Body of pancreas (tissue), 4 donors: ENCODE data around the gene ZNF664. TPM values are rescaled to one million over a fixed set of nuclear protein-coding genes. Genes with fewer than 3 reads are reported as not detected.
A peak's percentile ranks its signal among the peaks of the same experiment; 100 is the strongest.

ENCODE experiments used
- ATAC-seq: fragments of 150-250 bp; one replicate; pipeline ENCODE4 v1.9.1; 2016
- DNase-seq, 4 donors: peaks; one replicate each; pipeline ENCODE4 v3.0.0-alpha.2; 2019
- H3K27ac ChIP-seq, 4 donors: fragments of 200-600 bp; sonication (generic); 1 replicate in 3 of 4; 2 replicates in 1 of 4; pipeline versions ENCODE4 v1.5.1 to v1.6.1; 2016 to 2019; ENCODE audit warnings: mild to moderate bottlenecking in 1 of 4, mixed read lengths in 1 of 4, moderate library complexity in 1 of 4
- H3K27me3 ChIP-seq, 2 donors: fragments of 200-600 bp; sonication (generic); one replicate each; pipeline ENCODE4 v1.6.0; 2016; ENCODE audit warnings: mild to moderate bottlenecking in 1 of 2
- H3K36me3 ChIP-seq, 2 donors: fragments of 200-600 bp; sonication (generic); replicated peaks in 1 of 2; 2 replicates each; pipeline ENCODE4 v1.5.1; 2016; ENCODE audit warnings: low read depth in 2 of 2; ENCODE audit not compliant: insufficient read depth in 1 of 2
- H3K4me1 ChIP-seq: fragments of 200-600 bp; sonication (generic); one replicate; pipeline ENCODE4 v1.6.0; 2016
- H3K4me3 ChIP-seq, 2 donors: fragments of 200-600 bp; sonication (generic); 1 replicate in 1 of 2; 2 replicates in 1 of 2; pipeline ENCODE4 v1.5.1; 2016 to 2019
- H3K9me3 ChIP-seq, 3 donors: fragments of 200-600 bp; sonication (generic); 1 replicate in 2 of 3; 2 replicates in 1 of 3; pipeline ENCODE4 v1.5.1; 2016
- POLR2A ChIP-seq, 3 donors: fragments of 450-650 bp; IDR thresholded peaks; one replicate each; pipeline ENCODE4 v1.6.1; 2016; ENCODE audit warnings: antibody characterized with exemption in 3 of 3, mild to moderate bottlenecking in 2 of 3
- WGBS, 2 donors: methylation state at CpG; one replicate each; pipeline ENCODE4 v1.1.5; 2017; 5-methylcytosine and 5-hydroxymethylcytosine counted together
- intact Hi-C: fragments of 100-400 bp; cut with DNase I; formaldehyde crosslinking; loops from one replicate; pipeline ENCODE4 v1.15.1; 2023
- total RNA-seq, 2 donors: library from RNA; depleted of rRNA; stranded (reverse); fragments of >200 nt; gene quantifications; one replicate each; pipeline ENCODE4 v1.1.0, GENCODE V29; 2016
- TF ChIP-seq, protein P1 (sequence below), 7 experiments: fragments of 450-650 bp in 4 of 7; fragments of 200-600 bp in 3 of 7; sonication (generic) in 3 of 7; IDR thresholded peaks; one replicate each; pipeline ENCODE4 v1.5.1; 2016 to 2019; ENCODE audit warnings: antibody characterized with exemption in 7 of 7

ZNF664 gene
- total RNA-seq, 2 donors from 2014 or later = 32.6 to 53.2 TPM

DNA sequence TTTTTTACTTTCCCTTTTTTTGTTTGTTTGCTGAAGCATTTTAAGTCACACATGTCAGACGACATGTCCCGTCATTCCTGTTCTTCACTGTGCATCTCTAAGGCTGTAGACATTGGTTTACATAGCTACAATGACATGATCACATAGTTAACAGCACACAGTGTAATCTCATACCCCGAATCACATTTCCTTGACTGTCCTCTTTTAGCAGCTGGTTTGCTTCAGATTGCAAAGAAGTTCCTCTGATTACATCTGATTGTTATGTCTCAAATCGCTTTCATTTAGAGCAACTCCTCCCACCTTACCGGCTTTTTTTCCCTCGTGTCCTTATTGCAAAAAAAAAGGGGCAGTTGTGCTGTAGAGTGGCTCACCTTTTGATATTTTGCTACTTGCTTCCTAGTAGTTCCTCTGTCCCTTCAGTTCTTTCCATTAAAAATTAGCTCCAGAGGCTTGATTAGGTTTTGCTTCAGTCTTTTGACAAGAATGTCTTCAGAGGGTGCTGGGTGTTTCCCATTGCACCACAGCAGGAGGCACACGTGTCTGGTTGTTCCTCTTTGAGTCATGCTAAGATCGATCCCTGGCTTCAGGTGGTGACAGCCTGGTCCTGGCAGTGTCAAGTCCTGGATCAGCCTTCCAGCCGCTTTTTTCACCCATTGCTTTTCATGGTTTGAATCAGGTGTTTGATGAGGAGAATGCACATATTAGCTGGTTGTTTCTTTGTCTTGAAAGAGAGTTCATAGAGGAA lies 35.0 kb downstream of the ZNF664 start:
- intact Hi-C loops = no loop called here
- 20 to 27% methylated on average over 9 of the region's 9 CpGs for WGBS, 2 donors
- H3K36me3 ChIP-seq = peaks cover 0 to 6% of the 10 kb centered on the region in 2 donors
- DNase-seq (peak; percentile 42 to 72 (median 56)), ATAC-seq (peak; percentile 79)
- peaks cover 43% of the 10 kb centered on the region for H3K4me1 ChIP-seq
- H3K4me3 ChIP-seq = no peak overlapping the region
- H3K27ac ChIP-seq = peak overlapping the region in 3 of 4 donors; percentile 5 to 61 (median 22)
- no peaks in the 10 kb centered on the region for H3K27me3 ChIP-seq
- no peaks in the 10 kb centered on the region for H3K9me3 ChIP-seq
- TF ChIP-seq, protein P1, sequence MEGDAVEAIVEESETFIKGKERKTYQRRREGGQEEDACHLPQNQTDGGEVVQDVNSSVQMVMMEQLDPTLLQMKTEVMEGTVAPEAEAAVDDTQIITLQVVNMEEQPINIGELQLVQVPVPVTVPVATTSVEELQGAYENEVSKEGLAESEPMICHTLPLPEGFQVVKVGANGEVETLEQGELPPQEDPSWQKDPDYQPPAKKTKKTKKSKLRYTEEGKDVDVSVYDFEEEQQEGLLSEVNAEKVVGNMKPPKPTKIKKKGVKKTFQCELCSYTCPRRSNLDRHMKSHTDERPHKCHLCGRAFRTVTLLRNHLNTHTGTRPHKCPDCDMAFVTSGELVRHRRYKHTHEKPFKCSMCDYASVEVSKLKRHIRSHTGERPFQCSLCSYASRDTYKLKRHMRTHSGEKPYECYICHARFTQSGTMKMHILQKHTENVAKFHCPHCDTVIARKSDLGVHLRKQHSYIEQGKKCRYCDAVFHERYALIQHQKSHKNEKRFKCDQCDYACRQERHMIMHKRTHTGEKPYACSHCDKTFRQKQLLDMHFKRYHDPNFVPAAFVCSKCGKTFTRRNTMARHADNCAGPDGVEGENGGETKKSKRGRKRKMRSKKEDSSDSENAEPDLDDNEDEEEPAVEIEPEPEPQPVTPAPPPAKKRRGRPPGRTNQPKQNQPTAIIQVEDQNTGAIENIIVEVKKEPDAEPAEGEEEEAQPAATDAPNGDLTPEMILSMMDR (IDR thresholded peaks at IDR 0.05) = peak in 1 of 7 experiments; percentile 4
- TF ChIP-seq POLR2A (IDR thresholded peaks at IDR 0.05) = no peak

DNA sequence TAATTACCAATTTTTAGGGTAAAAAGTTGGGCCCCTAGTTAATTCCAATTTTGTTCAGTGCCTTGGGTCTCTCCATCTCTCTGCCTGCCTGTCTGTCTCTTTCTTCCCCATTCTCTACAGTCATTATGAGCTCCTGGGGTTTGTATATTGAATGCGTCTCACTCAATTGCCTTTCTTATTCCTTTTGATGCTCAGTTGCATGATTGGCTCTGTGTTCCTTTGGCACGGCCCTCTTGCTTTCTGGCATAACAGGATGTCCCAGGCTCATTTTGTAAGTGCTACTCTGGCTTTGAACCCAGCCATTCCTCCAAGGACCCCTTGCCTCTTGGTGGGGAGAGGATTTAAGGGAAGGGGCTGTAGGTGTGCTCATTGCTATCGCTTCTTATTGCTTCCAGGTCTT lies 35.6 kb downstream of the ZNF664 start:
- ATAC-seq (no peak), DNase-seq (no peak)
- 76 to 79% methylated on average over 3 of the region's 3 CpGs for WGBS, 2 donors
- Histone ChIP-seq H3K4me1 (peaks cover 43% of the 10 kb centered on the region), H3K36me3 (peaks cover 0 to 6% of the 10 kb centered on the region in 2 donors), H3K27ac (peak overlapping the region in 3 of 4 donors; percentile 5 to 61 (median 22)), H3K9me3 (no peaks in the 10 kb centered on the region), H3K27me3 (no peaks in the 10 kb centered on the region), H3K4me3 (no peak overlapping the region)
- intact Hi-C loops = no loop called here
- no peak for TF ChIP-seq POLR2A (IDR thresholded peaks at IDR 0.05)
- TF ChIP-seq, protein P1 (IDR thresholded peaks at IDR 0.05) = no peak

DNA sequence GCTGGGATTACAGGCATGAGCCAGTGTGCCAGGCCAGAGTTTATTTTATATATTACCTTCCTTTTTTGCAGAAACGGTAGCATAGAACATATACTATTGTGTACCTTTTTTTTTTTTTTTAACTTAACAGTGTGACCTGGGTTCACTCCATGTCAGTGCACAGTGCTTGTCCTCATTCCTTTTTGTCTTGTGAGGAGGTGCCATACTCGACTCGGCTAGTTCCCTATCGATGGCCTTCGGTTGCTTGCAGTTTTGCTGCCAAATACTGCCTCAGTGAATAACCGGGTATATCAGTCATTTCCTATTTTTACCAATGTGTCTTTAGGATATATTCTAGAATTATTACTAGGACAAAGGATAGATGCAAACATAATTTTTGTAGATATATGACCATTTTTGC lies 36.8 kb downstream of the ZNF664 start:
- H3K9me3 ChIP-seq = no peaks in the 10 kb centered on the region
- H3K27ac ChIP-seq = no peak overlapping the region
- H3K27me3 ChIP-seq = no peaks in the 10 kb centered on the region
- 83 to 89% methylated on average over 6 of the region's 6 CpGs for WGBS, 2 donors
- DNase-seq (no peak), ATAC-seq (no peak)
- intact Hi-C loops = no loop called here
- peaks cover 43% of the 10 kb centered on the region for H3K4me1 ChIP-seq
- TF ChIP-seq POLR2A (IDR thresholded peaks at IDR 0.05) = no peak
- TF ChIP-seq, protein P1 (IDR thresholded peaks at IDR 0.05) = no peak
- H3K36me3 ChIP-seq = peaks cover 0 to 6% of the 10 kb centered on the region in 2 donors
- no peak overlapping the region for H3K4me3 ChIP-seq

DNA sequence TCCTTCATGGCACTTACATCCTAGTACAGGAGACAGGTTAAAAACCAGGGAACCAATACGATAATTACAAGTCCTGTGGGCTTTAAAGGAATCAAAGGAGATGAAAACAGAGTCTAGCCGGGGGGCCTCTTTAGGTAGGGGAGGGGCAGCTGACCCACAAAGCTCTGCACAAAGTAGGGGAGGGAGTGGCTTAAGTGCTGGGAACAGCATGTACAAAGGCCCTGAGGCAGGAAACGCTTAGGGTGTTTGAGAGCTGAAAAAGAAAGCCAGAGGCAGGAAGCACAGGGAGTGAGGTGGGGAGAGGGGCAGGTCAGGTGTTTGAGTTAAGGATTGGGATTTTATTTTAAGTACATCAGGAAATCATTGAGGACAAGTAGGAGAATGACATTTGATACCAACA lies 37.7 kb downstream of the ZNF664 start:
- Histone ChIP-seq H3K27me3 (no peaks in the 10 kb centered on the region), H3K36me3 (peaks cover 0 to 7% of the 10 kb centered on the region in 2 donors), H3K4me1 (peaks cover 41% of the 10 kb centered on the region), H3K4me3 (no peak overlapping the region), H3K27ac (no peak overlapping the region), H3K9me3 (no peaks in the 10 kb centered on the region)
- ATAC-seq (no peak), DNase-seq (no peak)
- TF ChIP-seq, protein P1 (IDR thresholded peaks at IDR 0.05) = no peak
- WGBS, 2 donors = 84 to 91% methylated on average over 3 of the region's 3 CpGs
- intact Hi-C loops = no loop called here
